H9 (cell line): ENCODE data around the gene XXYLT1. TPM values are rescaled to one million over a fixed set of nuclear protein-coding genes. Genes with fewer than 3 reads are reported as not detected.

Source experiments
- DNase-seq: peaks from one replicate; pipeline ENCODE4 v3.0.0-alpha.2; 2017
- H2AFZ ChIP-seq: one replicate; pipeline ENCODE4 v1.6.1; 2013; ENCODE audit warnings: mild to moderate bottlenecking, low read length, control low read depth, moderate library complexity
- H2AK5ac ChIP-seq: 2 replicates; pipeline ENCODE4 v1.6.1; 2013; ENCODE audit warnings: low read length, control low read depth, mixed read lengths; ENCODE audit not compliant: insufficient read length
- H2BK120ac ChIP-seq: one replicate; pipeline ENCODE4 v1.6.1; 2013; ENCODE audit warnings: low read depth, mild to moderate bottlenecking, low read length, control low read depth, inconsistent platforms; ENCODE audit not compliant: poor library complexity, severe bottlenecking
- H2BK12ac ChIP-seq: 2 replicates; pipeline ENCODE4 v1.6.1; 2013; ENCODE audit warnings: low read length, control low read depth, mixed read lengths, low read depth; ENCODE audit not compliant: insufficient read length
- H2BK15ac ChIP-seq: 2 replicates; pipeline ENCODE4 v1.6.1; 2013; ENCODE audit warnings: low read depth, low read length, control low read depth
- H2BK20ac ChIP-seq: one replicate; pipeline ENCODE4 v1.6.1; 2013; ENCODE audit warnings: low read depth, mild to moderate bottlenecking, low read length, control low read depth, inconsistent platforms; ENCODE audit not compliant: poor library complexity, severe bottlenecking
- H2BK5ac ChIP-seq: 2 replicates; pipeline ENCODE4 v1.6.1; 2013; ENCODE audit warnings: low read length, control low read depth, mixed read lengths; ENCODE audit not compliant: insufficient read length
- H3K14ac ChIP-seq: 2 replicates; pipeline ENCODE4 v1.6.1; 2013; ENCODE audit warnings: low read length, control low read depth; ENCODE audit not compliant: insufficient read depth
- H3K18ac ChIP-seq: 2 replicates; pipeline ENCODE4 v1.6.1; 2013; ENCODE audit warnings: low read depth, mild to moderate bottlenecking, mixed read lengths, low read length, control low read depth; ENCODE audit not compliant: insufficient read length
- H3K23ac ChIP-seq: 2 replicates; pipeline ENCODE4 v1.6.1; 2013; ENCODE audit warnings: low read length, control low read depth, mixed read lengths, low read depth; ENCODE audit not compliant: insufficient read length
- H3K23me2 ChIP-seq: 2 replicates; pipeline ENCODE4 v1.6.1; 2013; ENCODE audit warnings: low read depth, mild to moderate bottlenecking, mixed read lengths, low read length, control low read depth; ENCODE audit not compliant: insufficient read length, poor library complexity, severe bottlenecking
- H3K27ac ChIP-seq: 2 replicates; pipeline ENCODE4 v1.5.1; 2013; ENCODE audit warnings: low read length, control low read depth, mixed read lengths, low read depth; ENCODE audit not compliant: insufficient read length
- H3K27me3 ChIP-seq: 2 replicates; pipeline ENCODE4 v1.6.1; 2013; ENCODE audit warnings: low read length, control low read depth, inconsistent platforms; ENCODE audit not compliant: insufficient read depth
- H3K4ac ChIP-seq: 2 replicates; pipeline ENCODE4 v1.6.1; 2013; ENCODE audit warnings: low read depth, mild to moderate bottlenecking, control low read depth, inconsistent platforms, low read length, moderate library complexity
- H3K4me1 ChIP-seq: 2 replicates; pipeline ENCODE4 v1.6.1; 2013; ENCODE audit warnings: low read length, control low read depth, inconsistent platforms; ENCODE audit not compliant: insufficient read depth
- H3K4me2 ChIP-seq: 2 replicates; pipeline ENCODE4 v1.6.1; 2013; ENCODE audit warnings: low read length, control low read depth, mixed read lengths; ENCODE audit not compliant: insufficient read length, insufficient read depth
- H3K56ac ChIP-seq: 2 replicates; pipeline ENCODE4 v1.6.1; 2013; ENCODE audit warnings: low read depth, mild to moderate bottlenecking, mixed read lengths, low read length, control low read depth; ENCODE audit not compliant: insufficient read length
- H3K79me1 ChIP-seq: 2 replicates; pipeline ENCODE4 v1.6.1; 2013; ENCODE audit warnings: low read depth, mild to moderate bottlenecking, moderate library complexity, low read length, control low read depth, inconsistent platforms; ENCODE audit not compliant: insufficient read depth, poor library complexity, severe bottlenecking
- H3K79me2 ChIP-seq: 2 replicates; pipeline ENCODE4 v1.6.1; 2013; ENCODE audit warnings: low read length, control low read depth, inconsistent platforms; ENCODE audit not compliant: insufficient read depth
- H3K9ac ChIP-seq: 2 replicates; pipeline ENCODE4 v1.6.1; 2013; ENCODE audit warnings: low read length, control low read depth, mixed read lengths; ENCODE audit not compliant: insufficient read length; ENCODE audit errors: extremely low read depth
- H3K9me3 ChIP-seq: one replicate; pipeline ENCODE4 v1.6.1; 2013; ENCODE audit warnings: low read depth, low read length, inconsistent platforms; ENCODE audit not compliant: control insufficient read depth
- H3T11ph ChIP-seq: one replicate; pipeline ENCODE4 v1.6.1; 2013; ENCODE audit warnings: mild to moderate bottlenecking, low read length, control low read depth, inconsistent platforms
- H4K20me1 ChIP-seq: one replicate; pipeline ENCODE4 v1.6.1; 2013; ENCODE audit not compliant: control insufficient read depth, insufficient read length, insufficient read depth
- H4K5ac ChIP-seq: 2 replicates; pipeline ENCODE4 v1.6.1; 2013; ENCODE audit warnings: low read depth, mild to moderate bottlenecking, mixed read lengths, low read length, control low read depth; ENCODE audit not compliant: insufficient read length
- H4K8ac ChIP-seq: replicated peaks from 2 replicates; pipeline ENCODE4 v1.6.1; 2013; ENCODE audit warnings: low read length, control low read depth, mixed read lengths, low read depth; ENCODE audit not compliant: insufficient read length
- H4K91ac ChIP-seq: 2 replicates; pipeline ENCODE4 v1.6.1; 2013; ENCODE audit warnings: low read depth, mild to moderate bottlenecking, moderate library complexity, mixed read lengths, low read length, control low read depth; ENCODE audit not compliant: insufficient read length
- H3K27ac Mint-ChIP-seq, 3 experiments: 2 replicates in 2 of 3; 3 replicates in 1 of 3; pipeline ENCODE4 v1.8.0; 2020 to 2021; ENCODE audit warnings: mixed read lengths in 3 of 3, mild to moderate bottlenecking in 1 of 3, moderate library complexity in 1 of 3
- H3K27me3 Mint-ChIP-seq: 2 replicates; pipeline ENCODE4 v1.8.0; 2021; ENCODE audit warnings: low read depth, mild to moderate bottlenecking, moderate library complexity, mixed read lengths
- H3K36me3 Mint-ChIP-seq, 3 experiments: 2 replicates in 2 of 3; 3 replicates in 1 of 3; pipeline ENCODE4 v1.8.0; 2020 to 2021; ENCODE audit warnings: low read depth in 3 of 3, mixed read lengths in 3 of 3; ENCODE audit not compliant: insufficient read depth in 1 of 3
- H3K4me1 Mint-ChIP-seq, 2 experiments: 2 replicates each; pipeline ENCODE4 v1.8.0; 2020; ENCODE audit warnings: mixed read lengths in 2 of 2
- H3K4me3 Mint-ChIP-seq, 2 experiments: 2 replicates in 1 of 2; 3 replicates in 1 of 2; pipeline ENCODE4 v1.8.0; 2020 to 2021; ENCODE audit warnings: mild to moderate bottlenecking in 2 of 2, mixed read lengths in 2 of 2, moderate library complexity in 1 of 2
- H3K9me3 Mint-ChIP-seq, 2 experiments: 2 replicates in 1 of 2; 3 replicates in 1 of 2; pipeline ENCODE4 v1.8.0; 2020; ENCODE audit warnings: mild to moderate bottlenecking in 2 of 2, mixed read lengths in 2 of 2, moderate library complexity in 1 of 2
- CTCF ChIP-seq: fragments of 200-600 bp; sonication (generic); conservative IDR thresholded peaks from 3 replicates; pipeline ENCODE4 v1.8.0; 2021; ENCODE audit warnings: antibody characterized with exemption, mild to moderate bottlenecking
- WGBS: extraction: QIAGEN DNeasy Blood & Tissue Kit; methylation state at CpG from one replicate; pipeline ENCODE4 v1.1.7; 2013; ENCODE audit warnings: missing lambda C conversion rate, low lambda C conversion rate, mixed read lengths; ENCODE audit not compliant: insufficient read length; ENCODE audit errors: extremely low coverage; 5-methylcytosine and 5-hydroxymethylcytosine counted together
- total RNA-seq: library from RNA; stranded (reverse); gene quantifications from 2 replicates; pipeline ENCODE4 v1.2.1, GENCODE V29; 2021

XXYLT1 gene
- total RNA-seq, 1 experiment from 2014 or later, result 22.7 TPM

- WGBS, result no CpG with 5 or more reads among the region's 9 CpGs
- Histone ChIP-seq H2BK5ac (no peak overlapping the region), H4K5ac (no peak overlapping the region), H4K20me1 (no peaks in the 10 kb centered on the region), H4K91ac (no peak overlapping the region), H2BK20ac (no peak overlapping the region), H3K18ac (no peak overlapping the region), H3K4ac (no peak overlapping the region), H3K79me2 (peaks cover 3% of the 10 kb centered on the region; the same call in 1 of the 2 replicates), H2BK15ac (no peak overlapping the region), H3K14ac (no peak overlapping the region), H3K27me3 (no peaks in the 10 kb centered on the region), H2BK120ac (no peak overlapping the region), H3T11ph (no peak overlapping the region), H3K9ac (no peak overlapping the region), H3K79me1 (peaks cover 4% of the 10 kb centered on the region), H3K9me3 (no peaks in the 10 kb centered on the region), H3K23me2 (no peaks in the 10 kb centered on the region), H3K27ac (no peak overlapping the region), H3K4me2 (no peak overlapping the region), H3K56ac (no peak overlapping the region), H2AFZ (no peak overlapping the region), H2AK5ac (no peak overlapping the region), H3K4me1 (peaks cover 2% of the 10 kb centered on the region; the same call in 1 of the 2 replicates), H2BK12ac (no peak overlapping the region), H3K23ac (no peak overlapping the region), H4K8ac (no peak overlapping the region)
- TF ChIP-seq CTCF, result no peak
- Mint-ChIP-seq H3K27ac (no peak overlapping the region; a peak in 1 of 7 replicates), H3K4me3 (no peak overlapping the region), H3K27me3 (no peaks in the 10 kb centered on the region; the same call in 1 of the 2 replicates), H3K9me3 (no peaks in the 10 kb centered on the region; a peak in 2 of 5 replicates), H3K4me1 (peaks cover 32 to 36% of the 10 kb centered on the region in 2 experiments), H3K36me3 (peaks cover 8 to 16% (median 11%) of the 10 kb centered on the region in 3 experiments; a peak in 6 of 7 replicates)
- DNase-seq, result no peak
These were observed 63.9 kb downstream of the XXYLT1 start for GRCh38 chr3:195207056-195207455.
